HEK293T (cell line): ENCODE results near the gene SLC27A1.
A peak's percentile ranks its signal among the peaks of the same experiment; 100 is the strongest.

Source experiments
- CTCF ChIA-PET: fragments of 350-600 bp; formaldehyde crosslinking; extraction: SDS; loops from one replicate; lab custom pipeline; 2021; ENCODE audit warnings: antibody characterized with exemption, inconsistent platforms; lab: Yijun Ruan, JAX
- POLR2A ChIA-PET: fragments of 350-600 bp; formaldehyde crosslinking; extraction: SDS; loops from one replicate; lab custom pipeline; 2020; ENCODE audit warnings: antibody characterized with exemption, inconsistent platforms; lab: Yijun Ruan, JAX
- DNase-seq: peaks from one replicate; pipeline ENCODE4 v3.0.0; 2012; ENCODE audit warnings: mixed read lengths; ENCODE audit errors: extremely low spot score
- ARNT ChIP-seq: fragments of 450-650 bp; IDR thresholded peaks from 2 replicates; pipeline ENCODE4 v1.6.1; 2017; ENCODE audit warnings: mild to moderate bottlenecking
- BHLHE40 ChIP-seq: fragments of 450-650 bp; IDR thresholded peaks from 2 replicates; pipeline ENCODE4 v1.6.1; 2016; ENCODE audit warnings: mild to moderate bottlenecking, moderate library complexity, borderline replicate concordance
- CTBP1 ChIP-seq: fragments of 450-650 bp; IDR thresholded peaks from 2 replicates; pipeline ENCODE4 v1.6.1; 2016; ENCODE audit warnings: borderline replicate concordance
- ELF4 ChIP-seq: fragments of 450-650 bp; IDR thresholded peaks from 2 replicates; pipeline ENCODE4 v1.6.1; 2017; ENCODE audit warnings: antibody characterized with exemption
- FOXA1 ChIP-seq: fragments of 450-650 bp; IDR thresholded peaks from 2 replicates; pipeline ENCODE4 v1.6.1; 2016; ENCODE audit warnings: mild to moderate bottlenecking
- FOXK2 ChIP-seq: fragments of 450-650 bp; IDR thresholded peaks from 2 replicates; pipeline ENCODE4 v1.6.1; 2016; ENCODE audit warnings: mild to moderate bottlenecking
- FOXM1 ChIP-seq: fragments of 450-650 bp; IDR thresholded peaks from 2 replicates; pipeline ENCODE4 v1.6.1; 2017; ENCODE audit warnings: mild to moderate bottlenecking, borderline replicate concordance
- HDGF ChIP-seq: fragments of 450-650 bp; IDR thresholded peaks from 2 replicates; pipeline ENCODE4 v1.6.1; 2017; ENCODE audit warnings: antibody characterized with exemption, borderline replicate concordance
- L3MBTL2 ChIP-seq: fragments of 450-650 bp; conservative IDR thresholded peaks from 2 replicates; pipeline ENCODE4 v1.6.1; 2016; ENCODE audit warnings: mild to moderate bottlenecking
- LEF1 ChIP-seq: fragments of 450-650 bp; IDR thresholded peaks from 2 replicates; pipeline ENCODE4 v1.6.1; 2017; ENCODE audit warnings: mild to moderate bottlenecking, borderline replicate concordance
- NFRKB ChIP-seq: fragments of 450-650 bp; IDR thresholded peaks from 2 replicates; pipeline ENCODE4 v1.6.1; 2016; ENCODE audit warnings: mild to moderate bottlenecking, moderate library complexity
- SP1 ChIP-seq: fragments of 450-650 bp; IDR thresholded peaks from 2 replicates; pipeline ENCODE4 v1.6.1; 2017
- SUZ12 ChIP-seq: fragments of 450-650 bp; IDR thresholded peaks from 2 replicates; pipeline ENCODE4 v1.6.1; 2016; ENCODE audit warnings: mild to moderate bottlenecking
- TARDBP ChIP-seq: fragments of 450-650 bp; IDR thresholded peaks from 2 replicates; pipeline ENCODE4 v1.6.1; 2016
- ZNF384 ChIP-seq: fragments of 450-650 bp; IDR thresholded peaks from 2 replicates; pipeline ENCODE4 v1.6.1; 2016
- TF ChIP-seq, protein P1 (sequence below): fragments of 450-650 bp; IDR thresholded peaks from 2 replicates; pipeline ENCODE4 v1.6.1; 2016

Gene SLC27A1

DNA sequence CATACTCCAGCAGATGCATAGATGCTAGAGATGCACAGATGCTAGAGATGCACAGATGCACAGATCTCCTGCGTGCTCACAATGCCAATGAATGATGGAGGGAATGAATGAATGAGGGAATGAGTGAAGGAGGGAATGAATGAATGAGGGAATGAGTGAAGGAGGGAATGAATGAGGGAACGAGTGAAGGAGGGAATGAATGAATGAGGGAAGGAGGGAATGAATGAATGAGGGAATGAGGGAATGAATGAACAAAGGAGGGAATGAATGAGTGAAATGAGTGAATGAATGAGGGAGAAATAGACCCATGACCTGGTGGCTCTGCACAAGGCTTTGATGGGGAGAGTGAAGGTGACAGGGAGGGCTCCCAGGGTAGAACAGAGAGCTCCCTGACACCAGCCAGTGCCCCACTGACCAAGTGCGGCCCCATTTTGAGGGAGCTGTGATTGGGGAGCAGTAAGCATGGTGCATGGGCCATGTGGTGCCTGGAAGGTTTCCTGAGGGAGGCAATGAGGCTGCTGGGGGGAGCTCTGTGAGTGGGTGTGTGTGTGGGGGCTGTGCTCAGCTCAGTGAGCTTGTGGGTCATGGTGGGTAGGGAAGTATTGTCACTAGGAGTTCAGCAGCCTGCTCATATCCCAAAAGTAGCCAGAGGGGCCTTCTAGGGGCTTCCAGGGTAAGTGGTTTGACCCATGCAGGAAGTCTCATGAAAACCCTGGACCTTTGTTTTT is 12.7 kb downstream of the SLC27A1 start:
- TF ChIP-seq NFRKB (peak; percentile 41; the same call in 1 of the 2 replicates), SUZ12 (no peak)
- ChIA-PET CTCF (no interaction called here), POLR2A (no interaction called here)
- DNase-seq, result no peak

DNA sequence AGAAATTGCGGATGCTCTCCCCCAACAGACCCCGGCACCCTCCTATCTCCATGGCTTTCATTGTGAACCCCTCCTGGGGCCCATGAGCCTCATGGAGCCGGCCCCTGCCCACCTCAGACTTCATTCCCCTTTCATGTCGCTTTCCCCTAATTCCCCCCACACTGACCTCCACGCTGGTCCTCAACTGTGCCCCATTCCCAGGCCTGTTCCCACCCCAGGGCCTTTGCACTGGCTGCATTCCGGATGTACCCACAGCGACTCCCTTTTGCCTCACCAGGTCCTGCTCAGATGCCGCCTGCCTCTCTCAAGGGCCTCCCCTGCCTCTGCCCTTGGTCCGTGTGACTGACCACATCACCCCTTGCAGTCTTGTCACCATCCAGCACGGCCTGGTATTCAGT is 13.3 kb downstream of the SLC27A1 start:
- ChIA-PET CTCF (no interaction called here), POLR2A (no interaction called here)
- TF ChIP-seq HDGF (no peak), ZNF384 (no peak), ARNT (no peak), SUZ12 (no peak)
- no peak for DNase-seq

DNA sequence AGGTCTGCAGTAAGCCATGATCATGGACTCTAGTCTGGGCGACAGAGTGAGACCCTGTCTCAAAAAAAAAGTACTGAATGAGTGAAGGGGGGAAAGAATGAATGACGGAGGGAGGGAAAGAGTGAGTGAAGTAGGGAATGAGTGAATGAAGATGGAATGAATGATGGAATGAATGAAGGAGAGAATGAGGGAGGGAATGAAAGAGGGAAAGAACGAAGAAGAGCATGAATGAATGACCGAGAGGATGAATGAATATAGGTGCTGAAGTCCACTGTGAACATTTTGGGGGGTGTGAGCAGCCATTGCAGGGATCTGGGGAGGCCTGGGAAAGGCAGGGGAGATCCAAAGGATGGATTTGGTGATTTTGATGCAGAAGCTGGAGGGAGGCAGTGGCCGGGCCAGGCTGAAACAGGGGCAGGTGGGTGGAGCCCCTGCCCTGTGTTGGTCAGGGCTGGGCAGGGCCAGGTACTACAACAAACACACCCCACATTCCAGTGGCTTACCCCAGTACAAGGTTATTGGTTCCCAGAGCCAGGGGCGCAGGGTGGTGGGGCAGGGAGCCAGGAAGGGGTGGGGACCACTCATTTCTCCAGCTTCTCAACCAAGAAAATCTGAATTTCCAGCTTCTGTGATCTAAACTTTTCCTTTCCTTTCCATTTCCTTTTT is 14.3 kb downstream of the SLC27A1 start:
- CTCF ChIA-PET, result interaction anchor here (0.6 to 1.4 kb wide), 2 partner anchors 12 to 59 kb away, joined by 3 to 5 read pairs; no protein-coding TSS in a partner anchor
- no peak for DNase-seq
- POLR2A ChIA-PET, result no interaction called here
- TF ChIP-seq TARDBP, result no peak
- TF ChIP-seq ELF4, result no peak
- TF ChIP-seq FOXA1, result no peak
- no peak for TF ChIP-seq BHLHE40
- no peak for TF ChIP-seq NFRKB
- no peak for TF ChIP-seq L3MBTL2

DNA sequence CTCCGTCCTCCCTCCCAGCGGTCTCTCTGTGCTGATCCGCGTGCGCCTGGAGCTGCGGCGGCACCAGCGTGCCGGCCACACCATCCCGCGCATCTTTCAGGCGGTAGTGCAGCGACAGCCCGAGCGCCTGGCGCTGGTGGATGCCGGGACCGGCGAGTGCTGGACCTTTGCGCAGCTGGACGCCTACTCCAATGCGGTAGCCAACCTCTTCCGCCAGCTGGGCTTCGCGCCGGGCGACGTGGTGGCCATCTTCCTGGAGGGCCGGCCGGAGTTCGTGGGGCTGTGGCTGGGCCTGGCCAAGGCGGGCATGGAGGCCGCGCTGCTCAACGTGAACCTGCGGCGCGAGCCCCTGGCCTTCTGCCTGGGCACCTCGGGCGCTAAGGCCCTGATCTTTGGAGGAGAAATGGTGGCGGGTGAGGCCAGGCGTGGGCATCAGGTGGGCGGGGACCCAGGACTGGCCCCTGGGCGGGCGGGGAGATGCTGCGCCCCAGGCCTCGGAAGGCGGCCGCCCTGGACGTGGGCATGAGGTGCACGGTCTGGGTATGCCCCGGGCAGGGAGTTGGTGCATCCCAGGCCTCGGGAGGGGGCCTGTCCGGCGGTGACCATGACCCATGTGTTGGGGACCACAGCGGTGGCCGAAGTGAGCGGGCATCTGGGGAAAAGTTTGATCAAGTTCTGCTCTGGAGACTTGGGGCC is 16.4 kb downstream of the SLC27A1 start:
- no peak for DNase-seq
- CTCF ChIA-PET, result interaction anchor here (1.2 kb wide), 1 partner anchor 9 kb away, joined by 4 read pairs; no protein-coding TSS in a partner anchor
- TF ChIP-seq HDGF (no peak), NFRKB (no peak), FOXA1 (no peak), BHLHE40 (no peak), L3MBTL2 (no peak), ELF4 (no peak), SUZ12 (no peak), TARDBP (no peak), FOXK2 (no peak), ARNT (no peak), SP1 (no peak), CTBP1 (no peak), FOXM1 (no peak), ZNF384 (no peak), LEF1 (no peak)
- TF ChIP-seq, protein P1, sequence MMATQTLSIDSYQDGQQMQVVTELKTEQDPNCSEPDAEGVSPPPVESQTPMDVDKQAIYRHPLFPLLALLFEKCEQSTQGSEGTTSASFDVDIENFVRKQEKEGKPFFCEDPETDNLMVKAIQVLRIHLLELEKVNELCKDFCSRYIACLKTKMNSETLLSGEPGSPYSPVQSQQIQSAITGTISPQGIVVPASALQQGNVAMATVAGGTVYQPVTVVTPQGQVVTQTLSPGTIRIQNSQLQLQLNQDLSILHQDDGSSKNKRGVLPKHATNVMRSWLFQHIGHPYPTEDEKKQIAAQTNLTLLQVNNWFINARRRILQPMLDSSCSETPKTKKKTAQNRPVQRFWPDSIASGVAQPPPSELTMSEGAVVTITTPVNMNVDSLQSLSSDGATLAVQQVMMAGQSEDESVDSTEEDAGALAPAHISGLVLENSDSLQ, result no peak
- POLR2A ChIA-PET, result interaction anchor here (1.4 kb wide), 1 partner anchor 25 kb away, joined by 5 read pairs; the partner anchor contains the start of gene PGLS

DNA sequence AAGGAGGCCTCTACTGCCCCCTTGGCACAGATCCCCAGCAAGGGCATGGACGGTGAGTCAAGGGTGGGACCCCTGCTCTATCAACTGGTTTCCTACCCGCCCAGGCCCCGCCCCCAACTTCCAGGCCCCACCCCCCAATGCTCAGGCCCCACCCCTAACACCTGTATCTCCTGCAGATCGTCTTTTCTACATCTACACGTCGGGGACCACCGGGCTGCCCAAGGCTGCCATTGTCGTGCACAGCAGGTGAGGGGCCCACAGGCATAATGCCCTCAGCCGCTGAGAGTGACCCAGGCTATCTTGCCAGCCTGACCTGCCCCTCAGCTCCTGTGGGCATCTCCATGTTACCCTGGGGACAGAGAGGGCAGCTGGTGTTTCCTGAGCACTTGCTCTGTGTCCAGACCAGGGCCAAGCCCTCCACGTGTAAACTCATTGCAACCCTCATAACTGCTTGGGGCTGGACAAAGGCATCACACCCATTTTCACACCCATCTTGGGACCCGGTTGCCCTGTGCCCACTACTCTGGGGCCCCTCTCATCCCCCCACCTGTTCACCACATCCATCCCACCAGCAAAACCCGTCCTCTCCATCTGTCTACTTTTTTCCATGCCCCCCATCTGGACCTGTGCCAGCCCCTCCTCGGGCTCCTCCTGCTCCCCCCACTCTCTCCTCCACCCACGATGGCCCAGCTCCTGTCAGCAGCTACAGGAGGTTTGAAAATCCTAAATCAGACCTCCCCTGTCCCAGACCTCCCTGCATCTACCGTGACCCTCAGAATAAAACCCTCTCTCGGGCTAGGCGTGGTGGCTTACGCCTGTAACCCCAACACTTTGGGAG is 17.2 kb downstream of the SLC27A1 start:
- POLR2A ChIA-PET, result interaction anchor here (1.2 to 1.4 kb wide), 2 partner anchors 24 to 487 kb away, joined by 3 to 5 read pairs; partner anchors contain the start of gene PGLS
- TF ChIP-seq ZNF384 (no peak), SUZ12 (no peak), LEF1 (no peak), HDGF (no peak), BHLHE40 (no peak), L3MBTL2 (no peak), ARNT (no peak), TARDBP (no peak)
- DNase-seq, result no peak
- CTCF ChIA-PET, result interaction anchor here (0.6 to 1.2 kb wide), 3 partner anchors 9 to 199 kb away, joined by 3 to 4 read pairs (median 3); no protein-coding TSS in a partner anchor

DNA sequence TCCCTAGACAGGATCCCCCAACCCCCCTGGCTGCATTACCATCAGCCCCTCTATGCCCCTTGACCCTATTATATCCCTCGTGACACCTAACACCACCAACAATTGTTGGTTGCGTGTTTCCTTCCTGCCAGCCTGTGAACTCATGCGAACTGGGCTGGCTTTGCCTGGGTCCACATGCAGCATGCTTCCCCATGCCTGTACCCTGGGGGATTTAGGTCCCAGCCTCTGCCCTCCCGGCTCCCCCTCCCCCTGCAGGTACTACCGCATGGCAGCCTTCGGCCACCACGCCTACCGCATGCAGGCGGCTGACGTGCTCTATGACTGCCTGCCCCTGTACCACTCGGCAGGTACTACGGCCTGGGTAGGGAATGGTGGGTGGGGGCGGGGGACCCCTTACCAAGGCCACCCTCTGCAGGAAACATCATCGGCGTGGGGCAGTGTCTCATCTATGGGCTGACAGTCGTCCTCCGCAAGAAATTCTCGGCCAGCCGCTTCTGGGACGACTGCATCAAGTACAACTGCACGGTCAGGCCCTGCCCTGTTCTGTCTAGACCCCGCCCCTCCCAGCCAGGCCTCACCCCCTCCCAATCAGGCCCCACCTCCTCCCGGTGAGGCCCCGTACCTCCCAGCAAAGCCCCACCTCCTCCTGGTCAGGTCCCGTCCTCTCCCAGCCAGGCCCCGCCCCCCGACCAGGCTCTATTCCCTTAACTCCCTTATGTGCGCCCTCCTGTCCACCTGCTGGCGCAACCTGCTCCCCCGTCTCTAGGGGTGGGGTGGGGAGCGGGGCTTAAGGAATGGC is 18.5 kb downstream of the SLC27A1 start:
- ChIA-PET POLR2A (interaction anchor here (1.2 to 1.4 kb wide), 2 partner anchors 22 to 486 kb away, joined by 3 to 5 read pairs; partner anchors contain the start of gene PGLS), CTCF (interaction anchor here (0.6 kb wide), 2 partner anchors 31 to 131 kb away, joined by 3 read pairs; no protein-coding TSS in a partner anchor)
- DNase-seq, result peak; percentile 92
- TF ChIP-seq BHLHE40, result no peak
- TF ChIP-seq L3MBTL2, result peak; percentile 83
